HepG2 (cell line): ENCODE results near the gene GNG7. TPM values are rescaled to one million over a fixed set of nuclear protein-coding genes. Genes with fewer than 3 reads are reported as not detected.

ENCODE experiments used
- BRD4 ChIP-seq: sonication (generic); formaldehyde crosslinking; IDR thresholded peaks from 2 replicates; pipeline ENCODE4 v1.4.0; 2020; ENCODE audit warnings: missing genetic modification reagents
- CENPX ChIP-seq: sonication (generic); formaldehyde crosslinking; IDR thresholded peaks from 2 replicates; pipeline ENCODE4 v1.9.0; 2021; ENCODE audit warnings: mild to moderate bottlenecking, missing genetic modification reagents, moderate library complexity
- EP300 ChIP-seq, 3 experiments: sonication (generic) in 1 of 3; formaldehyde crosslinking in 1 of 3; IDR thresholded peaks; 2 replicates each; pipeline versions ENCODE4 v1.5.1 to v1.6.1; 2011 to 2020; ENCODE audit warnings: low read depth in 2 of 3, low read length in 2 of 3, borderline replicate concordance in 1 of 3, improper control_type of control experiment in 1 of 3, mild to moderate bottlenecking in 1 of 3, missing genetic modification reagents in 1 of 3, moderate library complexity in 1 of 3
- GFI1 ChIP-seq: sonication (generic); formaldehyde crosslinking; IDR thresholded peaks from 2 replicates; pipeline ENCODE4 v1.5.0; 2020; ENCODE audit warnings: missing genetic modification reagents, mild to moderate bottlenecking, borderline replicate concordance
- HOXA3 ChIP-seq: sonication (generic); formaldehyde crosslinking; IDR thresholded peaks from 2 replicates; pipeline ENCODE4 v1.5.0; 2020; ENCODE audit warnings: missing genetic modification reagents
- MAFK ChIP-seq, 2 experiments: IDR thresholded peaks in 1 of 2; conservative IDR thresholded peaks in 1 of 2; 2 replicates each; pipeline ENCODE4 v1.6.1; 2011; ENCODE audit warnings: improper control_type of control experiment in 2 of 2, low read length in 2 of 2
- SMAD9 ChIP-seq: sonication (generic); formaldehyde crosslinking; IDR thresholded peaks from 2 replicates; pipeline ENCODE4 v1.5.1; 2020; ENCODE audit warnings: mild to moderate bottlenecking, missing genetic modification reagents
- TCF7 ChIP-seq: sonication (generic); IDR thresholded peaks from 2 replicates; pipeline ENCODE4 v1.6.1; 2016; ENCODE audit warnings: antibody characterized with exemption, low read depth
- ZNF12 ChIP-seq: sonication (generic); formaldehyde crosslinking; IDR thresholded peaks from 2 replicates; pipeline ENCODE4 v1.5.0; 2020; ENCODE audit warnings: missing genetic modification reagents
- ZNF224 ChIP-seq: sonication (generic); formaldehyde crosslinking; IDR thresholded peaks from 2 replicates; pipeline ENCODE4 v1.5.0; 2020; ENCODE audit warnings: mild to moderate bottlenecking, missing genetic modification reagents
- ZNF430 ChIP-seq: sonication (generic); formaldehyde crosslinking; IDR thresholded peaks from 2 replicates; pipeline ENCODE4 v1.9.0; 2021; ENCODE audit warnings: mild to moderate bottlenecking, missing genetic modification reagents
- ZNF468 ChIP-seq: sonication (generic); formaldehyde crosslinking; IDR thresholded peaks from 2 replicates; pipeline ENCODE4 v1.8.0; 2022; ENCODE audit warnings: mild to moderate bottlenecking, moderate library complexity, missing genetic modification reagents
- ZNF563 ChIP-seq: sonication (generic); formaldehyde crosslinking; IDR thresholded peaks from 2 replicates; pipeline ENCODE4 v1.8.0; 2022; ENCODE audit warnings: mild to moderate bottlenecking, moderate library complexity, missing genetic modification reagents
- ZSCAN21 ChIP-seq: sonication (generic); formaldehyde crosslinking; IDR thresholded peaks from 2 replicates; pipeline ENCODE4 v1.8.0; 2022; ENCODE audit warnings: mild to moderate bottlenecking, missing genetic modification reagents, moderate library complexity, borderline replicate concordance
- polyA plus RNA-seq, 8 experiments: library from polyadenylated mRNA; depleted of rRNA in 3 of 8; stranded (reverse) in 7 of 8; unstranded in 1 of 8; fragments of >200 nt; fragmentation: Illumina TruSeq in 4 of 8; extraction: Trizol in 4 of 8; gene quantifications; 2 replicates each; pipeline versions ENCODE4 v1.2.1 to v1.2.3, GENCODE V29; 2011 to 2016; ENCODE audit warnings: low read depth in 4 of 8, missing spikeins in 1 of 8, mixed read lengths in 1 of 8; ENCODE audit not compliant: insufficient read depth in 1 of 8
- total RNA-seq, 5 experiments: library from RNA; depleted of rRNA; stranded (reverse); fragments of >200 nt; fragmentation: Illumina TruSeq; extraction: Trizol; gene quantifications; 2 replicates each; pipeline ENCODE4 v1.2.3, GENCODE V29; 2016; ENCODE audit warnings: low read depth in 1 of 5
- TF ChIP-seq, protein P1 (sequence below): IDR thresholded peaks from 2 replicates; pipeline ENCODE4 v1.6.1; 2016; ENCODE audit warnings: control low read depth
- TF ChIP-seq, protein P2 (sequence below): sonication (generic); formaldehyde crosslinking; IDR thresholded peaks from 2 replicates; pipeline ENCODE4 v1.5.0; 2020; ENCODE audit warnings: missing genetic modification reagents
- TF ChIP-seq, protein P3 (sequence below): sonication (generic); formaldehyde crosslinking; IDR thresholded peaks from 2 replicates; pipeline ENCODE4 v1.4.0; 2020; ENCODE audit warnings: missing genetic modification reagents, borderline replicate concordance
- TF ChIP-seq, protein P4 (sequence below): sonication (generic); formaldehyde crosslinking; IDR thresholded peaks from 2 replicates; pipeline ENCODE4 v1.4.0; 2020; ENCODE audit warnings: low read depth, mild to moderate bottlenecking, missing genetic modification reagents
- TF ChIP-seq, protein P5 (sequence below): sonication (generic); formaldehyde crosslinking; conservative IDR thresholded peaks from 2 replicates; pipeline ENCODE4 v1.4.0; 2020; ENCODE audit warnings: missing genetic modification reagents

GNG7 gene
- total and polyA plus RNA-seq, 2 of the 13 experiments (the other 11 are each of a cell fraction or from before 2014, with no cell fraction given) = 1.4 to 3.3 TPM

DNA sequence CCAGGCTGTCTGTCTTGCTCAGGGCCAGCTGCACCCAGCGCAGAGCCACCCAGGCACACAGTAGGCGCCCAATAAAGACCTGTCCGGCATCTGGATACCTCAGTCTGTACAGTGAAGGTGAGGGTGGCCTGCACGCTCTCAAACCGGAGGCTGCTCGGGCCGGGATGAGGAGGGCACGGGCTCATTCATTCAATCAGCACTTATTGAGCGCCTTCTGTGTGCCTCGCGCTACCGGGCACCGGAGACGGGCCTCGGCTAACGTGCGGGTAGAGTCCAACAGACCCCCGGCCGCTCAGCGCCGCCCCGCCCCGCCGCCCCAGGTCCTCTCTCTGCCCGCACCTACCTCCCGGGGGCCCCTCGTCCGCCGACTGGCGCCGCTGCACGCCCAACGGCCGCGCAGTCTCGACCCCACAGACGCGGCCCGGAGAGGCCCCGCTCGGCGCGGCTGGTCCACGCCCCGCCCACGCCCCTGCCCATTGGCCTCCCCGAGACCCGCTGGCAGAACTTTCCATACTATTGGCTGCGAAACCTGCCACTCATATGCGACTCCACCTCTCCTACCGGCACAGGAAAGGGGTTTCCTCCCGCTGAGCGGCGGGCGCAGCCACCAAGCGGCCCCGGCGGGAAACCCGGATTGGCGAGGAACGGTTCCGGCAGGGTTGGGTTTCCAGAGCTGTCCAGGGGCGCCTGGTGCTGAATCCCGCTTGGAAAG, 37.3 kb upstream of the GNG7 start, which contains the start of gene SLC39A3 (continued):
- TF ChIP-seq ZNF468 (CRISPR knock-in tag) = no peak
- TF ChIP-seq, protein P1, sequence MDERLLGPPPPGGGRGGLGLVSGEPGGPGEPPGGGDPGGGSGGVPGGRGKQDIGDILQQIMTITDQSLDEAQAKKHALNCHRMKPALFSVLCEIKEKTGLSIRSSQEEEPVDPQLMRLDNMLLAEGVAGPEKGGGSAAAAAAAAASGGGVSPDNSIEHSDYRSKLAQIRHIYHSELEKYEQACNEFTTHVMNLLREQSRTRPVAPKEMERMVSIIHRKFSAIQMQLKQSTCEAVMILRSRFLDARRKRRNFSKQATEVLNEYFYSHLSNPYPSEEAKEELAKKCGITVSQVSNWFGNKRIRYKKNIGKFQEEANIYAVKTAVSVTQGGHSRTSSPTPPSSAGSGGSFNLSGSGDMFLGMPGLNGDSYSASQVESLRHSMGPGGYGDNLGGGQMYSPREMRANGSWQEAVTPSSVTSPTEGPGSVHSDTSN (CRISPR knock-in tag) = peak; percentile 95
- TF ChIP-seq, protein P2, sequence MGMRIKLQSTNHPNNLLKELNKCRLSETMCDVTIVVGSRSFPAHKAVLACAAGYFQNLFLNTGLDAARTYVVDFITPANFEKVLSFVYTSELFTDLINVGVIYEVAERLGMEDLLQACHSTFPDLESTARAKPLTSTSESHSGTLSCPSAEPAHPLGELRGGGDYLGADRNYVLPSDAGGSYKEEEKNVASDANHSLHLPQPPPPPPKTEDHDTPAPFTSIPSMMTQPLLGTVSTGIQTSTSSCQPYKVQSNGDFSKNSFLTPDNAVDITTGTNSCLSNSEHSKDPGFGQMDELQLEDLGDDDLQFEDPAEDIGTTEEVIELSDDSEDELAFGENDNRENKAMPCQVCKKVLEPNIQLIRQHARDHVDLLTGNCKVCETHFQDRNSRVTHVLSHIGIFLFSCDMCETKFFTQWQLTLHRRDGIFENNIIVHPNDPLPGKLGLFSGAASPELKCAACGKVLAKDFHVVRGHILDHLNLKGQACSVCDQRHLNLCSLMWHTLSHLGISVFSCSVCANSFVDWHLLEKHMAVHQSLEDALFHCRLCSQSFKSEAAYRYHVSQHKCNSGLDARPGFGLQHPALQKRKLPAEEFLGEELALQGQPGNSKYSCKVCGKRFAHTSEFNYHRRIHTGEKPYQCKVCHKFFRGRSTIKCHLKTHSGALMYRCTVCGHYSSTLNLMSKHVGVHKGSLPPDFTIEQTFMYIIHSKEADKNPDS (CRISPR knock-in tag) = peak; percentile 95
- TF ChIP-seq ZSCAN21 (CRISPR knock-in tag) = peak; percentile 94
- TF ChIP-seq, protein P3, sequence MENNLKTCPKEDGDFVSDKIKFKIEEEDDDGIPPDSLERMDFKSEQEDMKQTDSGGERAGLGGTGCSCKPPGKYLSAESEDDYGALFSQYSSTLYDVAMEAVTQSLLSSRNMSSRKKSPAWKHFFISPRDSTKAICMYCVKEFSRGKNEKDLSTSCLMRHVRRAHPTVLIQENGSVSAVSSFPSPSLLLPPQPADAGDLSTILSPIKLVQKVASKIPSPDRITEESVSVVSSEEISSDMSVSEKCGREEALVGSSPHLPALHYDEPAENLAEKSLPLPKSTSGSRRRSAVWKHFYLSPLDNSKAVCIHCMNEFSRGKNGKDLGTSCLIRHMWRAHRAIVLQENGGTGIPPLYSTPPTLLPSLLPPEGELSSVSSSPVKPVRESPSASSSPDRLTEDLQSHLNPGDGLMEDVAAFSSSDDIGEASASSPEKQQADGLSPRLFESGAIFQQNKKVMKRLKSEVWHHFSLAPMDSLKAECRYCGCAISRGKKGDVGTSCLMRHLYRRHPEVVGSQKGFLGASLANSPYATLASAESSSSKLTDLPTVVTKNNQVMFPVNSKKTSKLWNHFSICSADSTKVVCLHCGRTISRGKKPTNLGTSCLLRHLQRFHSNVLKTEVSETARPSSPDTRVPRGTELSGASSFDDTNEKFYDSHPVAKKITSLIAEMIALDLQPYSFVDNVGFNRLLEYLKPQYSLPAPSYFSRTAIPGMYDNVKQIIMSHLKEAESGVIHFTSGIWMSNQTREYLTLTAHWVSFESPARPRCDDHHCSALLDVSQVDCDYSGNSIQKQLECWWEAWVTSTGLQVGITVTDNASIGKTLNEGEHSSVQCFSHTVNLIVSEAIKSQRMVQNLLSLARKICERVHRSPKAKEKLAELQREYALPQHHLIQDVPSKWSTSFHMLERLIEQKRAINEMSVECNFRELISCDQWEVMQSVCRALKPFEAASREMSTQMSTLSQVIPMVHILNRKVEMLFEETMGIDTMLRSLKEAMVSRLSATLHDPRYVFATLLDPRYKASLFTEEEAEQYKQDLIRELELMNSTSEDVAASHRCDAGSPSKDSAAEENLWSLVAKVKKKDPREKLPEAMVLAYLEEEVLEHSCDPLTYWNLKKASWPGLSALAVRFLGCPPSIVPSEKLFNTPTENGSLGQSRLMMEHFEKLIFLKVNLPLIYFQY (CRISPR knock-in tag) = peak; percentile 97
- peak; percentile 91 for TF ChIP-seq ZNF12 (CRISPR knock-in tag)
- TF ChIP-seq MAFK (conservative IDR thresholded peaks at IDR 0.05 in 1 of 2, IDR thresholded peaks at IDR 0.05 in 1 of 2; ENCODE audit: low read length in 2 of 2) = no peak
- peak; percentile 98 for TF ChIP-seq ZNF430 (CRISPR knock-in tag)
- TF ChIP-seq ZNF224 (CRISPR knock-in tag) = peak; percentile 87; the same call in 1 of the 2 replicates
- no peak for TF ChIP-seq BRD4 (CRISPR knock-in tag)
- TF ChIP-seq SMAD9 (CRISPR knock-in tag) = peak; percentile 86
- TF ChIP-seq ZNF563 (CRISPR knock-in tag) = peak; percentile 99
- TF ChIP-seq, protein P4, sequence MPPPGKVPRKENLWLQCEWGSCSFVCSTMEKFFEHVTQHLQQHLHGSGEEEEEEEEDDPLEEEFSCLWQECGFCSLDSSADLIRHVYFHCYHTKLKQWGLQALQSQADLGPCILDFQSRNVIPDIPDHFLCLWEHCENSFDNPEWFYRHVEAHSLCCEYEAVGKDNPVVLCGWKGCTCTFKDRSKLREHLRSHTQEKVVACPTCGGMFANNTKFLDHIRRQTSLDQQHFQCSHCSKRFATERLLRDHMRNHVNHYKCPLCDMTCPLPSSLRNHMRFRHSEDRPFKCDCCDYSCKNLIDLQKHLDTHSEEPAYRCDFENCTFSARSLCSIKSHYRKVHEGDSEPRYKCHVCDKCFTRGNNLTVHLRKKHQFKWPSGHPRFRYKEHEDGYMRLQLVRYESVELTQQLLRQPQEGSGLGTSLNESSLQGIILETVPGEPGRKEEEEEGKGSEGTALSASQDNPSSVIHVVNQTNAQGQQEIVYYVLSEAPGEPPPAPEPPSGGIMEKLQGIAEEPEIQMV = peak; percentile 87
- TF ChIP-seq GFI1 (CRISPR knock-in tag) = peak; percentile 80; the same call in 1 of the 2 replicates
- peak in 1 of 2 experiments; percentile 49; a peak in 1 of 4 replicates for TF ChIP-seq EP300 (IDR thresholded peaks at IDR 0.05; ENCODE audit: low read depth in 2 of 2, low read length in 2 of 2)
- TF ChIP-seq EP300 (CRISPR knock-in tag; IDR thresholded peaks at IDR 0.05; ENCODE audit: borderline replicate concordance) = no peak; the same call in 1 of the 2 replicates
- peak; percentile 89 for TF ChIP-seq HOXA3 (CRISPR knock-in tag)
- no peak for TF ChIP-seq TCF7
- no peak for TF ChIP-seq CENPX (CRISPR knock-in tag)
- TF ChIP-seq, protein P5, sequence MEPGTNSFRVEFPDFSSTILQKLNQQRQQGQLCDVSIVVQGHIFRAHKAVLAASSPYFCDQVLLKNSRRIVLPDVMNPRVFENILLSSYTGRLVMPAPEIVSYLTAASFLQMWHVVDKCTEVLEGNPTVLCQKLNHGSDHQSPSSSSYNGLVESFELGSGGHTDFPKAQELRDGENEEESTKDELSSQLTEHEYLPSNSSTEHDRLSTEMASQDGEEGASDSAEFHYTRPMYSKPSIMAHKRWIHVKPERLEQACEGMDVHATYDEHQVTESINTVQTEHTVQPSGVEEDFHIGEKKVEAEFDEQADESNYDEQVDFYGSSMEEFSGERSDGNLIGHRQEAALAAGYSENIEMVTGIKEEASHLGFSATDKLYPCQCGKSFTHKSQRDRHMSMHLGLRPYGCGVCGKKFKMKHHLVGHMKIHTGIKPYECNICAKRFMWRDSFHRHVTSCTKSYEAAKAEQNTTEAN (CRISPR knock-in tag) = peak; percentile 94
